BLaER1 (cell line): ENCODE results near the gene DPYSL4.

Experiments
- H3K27ac ChIP-seq: shearing (Covaris generic); formaldehyde crosslinking; 2 replicates; pipeline ENCODE4 v1.8.1; 2022
- H3K27me3 ChIP-seq: shearing (Covaris generic); formaldehyde crosslinking; 2 replicates; pipeline ENCODE4 v1.8.1; 2022
- H3K36me3 ChIP-seq: shearing (Covaris generic); formaldehyde crosslinking; 2 replicates; pipeline ENCODE4 v1.8.1; 2022
- H3K4me1 ChIP-seq: shearing (Covaris generic); formaldehyde crosslinking; 2 replicates; pipeline ENCODE4 v1.8.1; 2022
- H3K4me2 ChIP-seq: shearing (Covaris generic); formaldehyde crosslinking; 2 replicates; pipeline ENCODE4 v1.8.1; 2022
- H3K4me3 ChIP-seq: shearing (Covaris generic); formaldehyde crosslinking; 2 replicates; pipeline ENCODE4 v1.8.1; 2022
- H3K9ac ChIP-seq: shearing (Covaris generic); formaldehyde crosslinking; 2 replicates; pipeline ENCODE4 v1.8.1; 2022
- H3K9me3 ChIP-seq: shearing (Covaris generic); formaldehyde crosslinking; 2 replicates; pipeline ENCODE4 v1.8.1; 2022
- H4K20me1 ChIP-seq: shearing (Covaris generic); formaldehyde crosslinking; 2 replicates; pipeline ENCODE4 v1.8.1; 2022
- Cebpa-rat ChIP-seq: shearing (Covaris generic); IDR thresholded peaks from 2 replicates; pipeline ENCODE4 v1.8.1; 2022

The DPYSL4 gene

GRCh38 chr10:132193907-132194552, 7.3 kb downstream of the DPYSL4 start:
- H4K20me1 ChIP-seq = peaks cover 86% of the 10 kb centered on the region
- H3K4me2 ChIP-seq = peak overlapping the region; percentile 84
- no peak for TF ChIP-seq Cebpa-rat
- H3K9me3 ChIP-seq = no peaks in the 10 kb centered on the region
- H3K9ac ChIP-seq = no peak overlapping the region
- peak overlapping the region; percentile 89 for H3K27ac ChIP-seq
- H3K4me1 ChIP-seq = peaks cover 74% of the 10 kb centered on the region
- H3K36me3 ChIP-seq = peaks cover 82% of the 10 kb centered on the region
- H3K4me3 ChIP-seq = no peak overlapping the region
- no peaks in the 10 kb centered on the region for H3K27me3 ChIP-seq

GRCh38 chr10:132194726-132195125, 8.0 kb downstream of the DPYSL4 start:
- Histone ChIP-seq H3K36me3 (peaks cover 78% of the 10 kb centered on the region), H3K4me1 (peaks cover 74% of the 10 kb centered on the region), H3K9me3 (no peaks in the 10 kb centered on the region), H3K27ac (no peak overlapping the region), H3K27me3 (no peaks in the 10 kb centered on the region), H4K20me1 (peaks cover 84% of the 10 kb centered on the region), H3K4me3 (no peak overlapping the region), H3K9ac (no peak overlapping the region), H3K4me2 (no peak overlapping the region)
- no peak for TF ChIP-seq Cebpa-rat

GRCh38 chr10:132195366-132196075, 8.8 kb downstream of the DPYSL4 start:
- Histone ChIP-seq H3K9me3 (no peaks in the 10 kb centered on the region), H3K27me3 (no peaks in the 10 kb centered on the region), H4K20me1 (peaks cover 79% of the 10 kb centered on the region), H3K4me2 (no peak overlapping the region), H3K27ac (no peak overlapping the region), H3K4me1 (peaks cover 74% of the 10 kb centered on the region), H3K9ac (no peak overlapping the region), H3K4me3 (no peak overlapping the region), H3K36me3 (peaks cover 78% of the 10 kb centered on the region)
- no peak for TF ChIP-seq Cebpa-rat

- Histone ChIP-seq H3K27ac (no peak overlapping the region), H3K9ac (no peak overlapping the region), H4K20me1 (peaks cover 78% of the 10 kb centered on the region), H3K4me2 (no peak overlapping the region), H3K4me1 (peaks cover 75% of the 10 kb centered on the region), H3K27me3 (no peaks in the 10 kb centered on the region), H3K36me3 (peaks cover 84% of the 10 kb centered on the region), H3K4me3 (no peak overlapping the region), H3K9me3 (no peaks in the 10 kb centered on the region)
- no peak for TF ChIP-seq Cebpa-rat
Observed at GRCh38 chr10:132196178-132197113, 9.7 kb downstream of the DPYSL4 start.

GRCh38 chr10:132197271-132198067, 10.7 kb downstream of the DPYSL4 start:
- Histone ChIP-seq H3K27ac (no peak overlapping the region), H3K9ac (no peak overlapping the region), H3K27me3 (no peaks in the 10 kb centered on the region), H4K20me1 (peaks cover 75% of the 10 kb centered on the region), H3K9me3 (no peaks in the 10 kb centered on the region), H3K36me3 (peaks cover 94% of the 10 kb centered on the region), H3K4me3 (no peak overlapping the region), H3K4me2 (no peak overlapping the region; the same call in 1 of the 2 replicates), H3K4me1 (peaks cover 66% of the 10 kb centered on the region)
- TF ChIP-seq Cebpa-rat = no peak

- no peak overlapping the region for H3K9ac ChIP-seq
- peaks cover 96% of the 10 kb centered on the region for H3K36me3 ChIP-seq
- H3K27me3 ChIP-seq = no peaks in the 10 kb centered on the region
- no peaks in the 10 kb centered on the region for H3K9me3 ChIP-seq
- peak overlapping the region; percentile 70; the same call in 1 of the 2 replicates for H3K4me2 ChIP-seq
- no peak for TF ChIP-seq Cebpa-rat
- H3K4me3 ChIP-seq = no peak overlapping the region
- H4K20me1 ChIP-seq = peaks cover 75% of the 10 kb centered on the region
- peaks cover 61% of the 10 kb centered on the region for H3K4me1 ChIP-seq
- H3K27ac ChIP-seq = no peak overlapping the region
Observed at GRCh38 chr10:132198068-132198370, 11.3 kb downstream of the DPYSL4 start.

- peaks cover 96% of the 10 kb centered on the region for H3K36me3 ChIP-seq
Observed at GRCh38 chr10:132198381-132199181, 11.8 kb downstream of the DPYSL4 start.

GRCh38 chr10:132199268-132199853, 12.6 kb downstream of the DPYSL4 start:
- Histone ChIP-seq H3K9ac (no peak overlapping the region), H3K4me3 (no peak overlapping the region), H3K27ac (peak overlapping the region; percentile 60), H4K20me1 (peaks cover 75% of the 10 kb centered on the region), H3K36me3 (peaks cover 96% of the 10 kb centered on the region), H3K27me3 (no peaks in the 10 kb centered on the region), H3K9me3 (no peaks in the 10 kb centered on the region), H3K4me1 (peaks cover 60% of the 10 kb centered on the region), H3K4me2 (peak overlapping the region; percentile 70)
- TF ChIP-seq Cebpa-rat = no peak

More at GRCh38 chr10:132198381-132199181, 11.8 kb downstream of the DPYSL4 start:
- H3K27me3 ChIP-seq = no peaks in the 10 kb centered on the region
- H3K4me2 ChIP-seq = peak overlapping the region; percentile 70
- no peak overlapping the region for H3K9ac ChIP-seq
- H4K20me1 ChIP-seq = peaks cover 75% of the 10 kb centered on the region
- no peaks in the 10 kb centered on the region for H3K9me3 ChIP-seq
- no peak overlapping the region for H3K4me3 ChIP-seq
- H3K27ac ChIP-seq = no peak overlapping the region
- H3K4me1 ChIP-seq = peaks cover 60% of the 10 kb centered on the region
- TF ChIP-seq Cebpa-rat = no peak
